ENCODE data around the gene ACTR6. TPM values are rescaled to one million over a fixed set of nuclear protein-coding genes. Genes with fewer than 3 reads are reported as not detected.

Gene ACTR6
- total RNA-seq, 1 donor = 19.2 TPM

GRCh38 chr12:100251917-100252316 is 51.3 kb downstream of the ACTR6 start:
- no peaks in the 10 kb centered on the region for H3K79me2 ChIP-seq (ENCODE audit: insufficient read depth, low read length)
- no peak overlapping the region for H3K4me3 ChIP-seq (ENCODE audit: insufficient read depth, low read length)
- H3K36me3 ChIP-seq (ENCODE audit: insufficient read depth, low read length) = no peaks in the 10 kb centered on the region
- no peak for DNase-seq (ENCODE audit: insufficient read length, low spot score, missing footprints)
- no peak overlapping the region for H3K4me2 ChIP-seq (ENCODE audit: insufficient read depth, low read length)
- H3K9me3 ChIP-seq (ENCODE audit: low read depth, low read length) = no peaks in the 10 kb centered on the region
- no peak overlapping the region for H3K27ac ChIP-seq (ENCODE audit: low read depth, low read length)
- no peak for TF ChIP-seq CTCF (IDR thresholded peaks at IDR 0.05; ENCODE audit: extremely low read depth, low read depth, low read length)
- no peaks in the 10 kb centered on the region for H4K20me1 ChIP-seq (ENCODE audit: insufficient read depth, low read length)
- no peak overlapping the region for H2AFZ ChIP-seq (ENCODE audit: low read length)
- H3K4me1 ChIP-seq (ENCODE audit: insufficient read depth, low read length) = peaks cover 13% of the 10 kb centered on the region
- no peaks in the 10 kb centered on the region for H3K27me3 ChIP-seq (ENCODE audit: insufficient read depth, low read length)

- TF ChIP-seq CTCF (IDR thresholded peaks at IDR 0.05; ENCODE audit: extremely low read depth, low read depth, low read length) = no peak
- H3K9me3 ChIP-seq (ENCODE audit: low read depth, low read length) = no peaks in the 10 kb centered on the region
These were observed 52.8 kb downstream of the ACTR6 start for GRCh38 chr12:100253437-100253836.

DNA sequence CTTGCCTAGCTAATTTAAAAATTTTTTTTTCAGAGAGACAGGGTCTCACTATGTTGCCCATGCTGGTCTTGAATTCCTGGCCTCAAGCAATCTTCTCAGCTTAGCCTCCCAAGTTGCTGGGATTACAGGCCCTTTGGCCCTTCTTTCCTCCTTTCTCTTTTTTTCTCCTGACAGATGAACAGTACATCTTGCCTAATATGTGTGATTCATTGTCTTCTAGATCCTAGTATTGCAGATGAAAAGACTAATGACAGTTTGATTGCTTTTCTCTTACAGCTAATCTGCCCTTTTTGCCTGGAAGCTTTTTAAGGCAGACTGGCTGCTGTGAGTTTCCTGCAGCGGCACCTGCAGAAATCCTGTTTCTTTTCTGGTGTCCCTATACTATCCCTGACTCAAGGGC is 54.3 kb downstream of the ACTR6 start:
- no peak overlapping the region for H3K4me2 ChIP-seq (ENCODE audit: insufficient read depth, low read length)
- no peak for DNase-seq (ENCODE audit: insufficient read length, low spot score, missing footprints)
- H3K4me1 ChIP-seq (ENCODE audit: insufficient read depth, low read length) = no peaks in the 10 kb centered on the region
- TF ChIP-seq CTCF (IDR thresholded peaks at IDR 0.05; ENCODE audit: extremely low read depth, low read depth, low read length) = no peak
- H3K36me3 ChIP-seq (ENCODE audit: insufficient read depth, low read length) = no peaks in the 10 kb centered on the region
- no peaks in the 10 kb centered on the region for H3K9me3 ChIP-seq (ENCODE audit: low read depth, low read length)
- no peak overlapping the region for H2AFZ ChIP-seq (ENCODE audit: low read length)
- H3K79me2 ChIP-seq (ENCODE audit: insufficient read depth, low read length) = no peaks in the 10 kb centered on the region
- H3K27me3 ChIP-seq (ENCODE audit: insufficient read depth, low read length) = no peaks in the 10 kb centered on the region
- no peaks in the 10 kb centered on the region for H4K20me1 ChIP-seq (ENCODE audit: insufficient read depth, low read length)
- no peak overlapping the region for H3K4me3 ChIP-seq (ENCODE audit: insufficient read depth, low read length)
- no peak overlapping the region for H3K27ac ChIP-seq (ENCODE audit: low read depth, low read length)

More at GRCh38 chr12:100253437-100253836, 52.8 kb downstream of the ACTR6 start:
- H2AFZ ChIP-seq (ENCODE audit: low read length) = no peak overlapping the region
- no peak for DNase-seq (ENCODE audit: insufficient read length, low spot score, missing footprints)
- no peaks in the 10 kb centered on the region for H3K36me3 ChIP-seq (ENCODE audit: insufficient read depth, low read length)
- H3K4me2 ChIP-seq (ENCODE audit: insufficient read depth, low read length) = no peak overlapping the region
- peaks cover 8% of the 10 kb centered on the region for H3K4me1 ChIP-seq (ENCODE audit: insufficient read depth, low read length)
- H3K79me2 ChIP-seq (ENCODE audit: insufficient read depth, low read length) = no peaks in the 10 kb centered on the region
- H3K27me3 ChIP-seq (ENCODE audit: insufficient read depth, low read length) = no peaks in the 10 kb centered on the region
- H3K4me3 ChIP-seq (ENCODE audit: insufficient read depth, low read length) = no peak overlapping the region
- no peaks in the 10 kb centered on the region for H4K20me1 ChIP-seq (ENCODE audit: insufficient read depth, low read length)
- no peak overlapping the region for H3K27ac ChIP-seq (ENCODE audit: low read depth, low read length)

DNA sequence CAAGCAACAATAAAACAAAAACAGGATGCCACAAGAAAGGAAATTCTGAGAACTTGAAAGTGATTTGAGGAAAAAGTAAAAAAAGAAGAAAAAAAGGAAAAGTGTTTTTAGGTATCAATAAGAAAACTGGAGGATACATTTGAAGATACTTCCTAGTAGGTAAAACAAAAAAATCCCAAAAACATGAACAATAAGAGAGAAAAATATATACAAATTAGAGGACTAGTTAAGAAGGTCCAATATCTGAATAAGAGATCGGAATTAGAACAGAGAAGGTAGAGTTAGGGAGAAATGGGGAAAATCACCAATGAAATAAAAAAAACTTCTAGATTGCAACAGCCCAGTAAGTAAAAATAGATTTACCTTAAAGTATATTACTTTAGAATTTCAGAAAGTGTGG is 57.5 kb downstream of the ACTR6 start:
- DNase-seq (ENCODE audit: insufficient read length, low spot score, missing footprints) = no peak

More for the DNA sequence above, 57.5 kb downstream of the ACTR6 start:
- TF ChIP-seq CTCF (IDR thresholded peaks at IDR 0.05; ENCODE audit: extremely low read depth, low read depth, low read length) = no peak
- H3K36me3 ChIP-seq (ENCODE audit: insufficient read depth, low read length) = no peaks in the 10 kb centered on the region
- H3K9me3 ChIP-seq (ENCODE audit: low read depth, low read length) = no peaks in the 10 kb centered on the region
- no peaks in the 10 kb centered on the region for H3K4me1 ChIP-seq (ENCODE audit: insufficient read depth, low read length)
- no peak overlapping the region for H3K27ac ChIP-seq (ENCODE audit: low read depth, low read length)
- no peak overlapping the region for H2AFZ ChIP-seq (ENCODE audit: low read length)
- H4K20me1 ChIP-seq (ENCODE audit: insufficient read depth, low read length) = no peaks in the 10 kb centered on the region
- no peaks in the 10 kb centered on the region for H3K79me2 ChIP-seq (ENCODE audit: insufficient read depth, low read length)
- H3K4me2 ChIP-seq (ENCODE audit: insufficient read depth, low read length) = no peak overlapping the region
- no peak overlapping the region for H3K4me3 ChIP-seq (ENCODE audit: insufficient read depth, low read length)
- no peaks in the 10 kb centered on the region for H3K27me3 ChIP-seq (ENCODE audit: insufficient read depth, low read length)
